Measurements from ENCODE around the gene RTN4R. TPM values are rescaled to one million over a fixed set of nuclear protein-coding genes. Genes with fewer than 3 reads are reported as not detected.

RTN4R gene
- total and polyA plus RNA-seq, 2 donors (not counting 1 experiment from before 2014, with no cell fraction given) = 0.99 to 2.0 TPM

DNA sequence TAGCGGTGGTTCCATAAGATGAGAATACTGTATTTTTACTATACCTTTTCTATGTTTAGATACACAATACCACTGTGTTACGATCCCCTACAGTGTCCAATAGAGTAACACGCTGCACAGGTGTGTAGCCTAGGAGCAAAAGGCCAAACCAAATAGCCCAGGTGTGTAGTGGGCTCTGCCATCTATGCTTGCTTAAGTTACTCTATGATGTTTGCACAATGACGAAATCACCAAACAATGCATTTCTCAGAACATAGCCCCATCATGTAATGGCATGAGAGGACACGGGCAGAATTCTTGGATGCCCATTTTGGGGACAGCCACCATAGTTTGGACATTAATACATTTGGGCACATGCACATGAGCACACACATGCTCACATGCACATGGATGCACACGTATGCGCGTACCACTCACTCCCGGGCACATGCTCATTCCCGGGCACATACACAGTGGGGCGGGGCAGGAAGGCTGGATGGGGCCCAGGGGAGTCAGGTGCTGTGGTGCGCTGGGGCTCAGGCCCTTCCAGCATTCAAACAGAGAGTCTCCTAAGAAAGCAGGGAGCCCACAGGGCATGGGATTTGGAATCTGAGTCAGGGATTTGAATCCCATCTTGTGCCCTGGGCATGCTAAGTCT is 51.1 kb downstream of the RTN4R start:
- H3K4me1 ChIP-seq (ENCODE audit: control insufficient read depth, extremely low read depth, insufficient read depth, low read length) = peaks cover under 1% of the 10 kb centered on the region
- DNase-seq (ENCODE audit: low read depth in 2 of 2) = no peak

DNA sequence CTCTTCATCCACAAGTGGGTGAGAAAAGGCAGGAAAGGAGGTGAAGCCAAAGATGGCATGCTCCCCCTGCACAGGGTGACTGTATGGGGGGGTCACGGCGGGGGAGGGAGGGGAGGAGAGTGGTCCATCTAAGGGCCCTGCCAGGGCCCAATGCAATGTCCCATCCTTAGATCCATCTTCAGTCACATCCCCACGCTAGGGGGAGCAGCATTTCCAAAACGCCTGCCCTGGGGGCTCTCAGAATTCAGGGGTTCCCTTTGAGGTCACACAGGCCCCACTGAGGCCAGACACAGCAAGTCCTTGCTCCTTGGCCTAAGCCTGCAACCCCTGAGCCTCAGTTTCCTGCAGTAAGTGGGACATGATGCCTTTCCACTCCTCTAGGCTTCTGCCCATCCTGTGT is 52.4 kb downstream of the RTN4R start:
- H3K79me2 ChIP-seq (ENCODE audit: control insufficient read depth, insufficient read depth, low read length) = no peaks in the 10 kb centered on the region
- H3K4me3 ChIP-seq (replicated peaks in 1 of 4; ENCODE audit: control extremely low read depth in 1 of 4, insufficient read depth in 1 of 4, low read depth in 3 of 4, low read length in 4 of 4) = no peak overlapping the region
- H2AFZ ChIP-seq (ENCODE audit: low read length) = no peak overlapping the region
- TF ChIP-seq EZH2 (IDR thresholded peaks at IDR 0.05; ENCODE audit: low read length, missing control alignments) = no peak
- TF ChIP-seq, protein P1, sequence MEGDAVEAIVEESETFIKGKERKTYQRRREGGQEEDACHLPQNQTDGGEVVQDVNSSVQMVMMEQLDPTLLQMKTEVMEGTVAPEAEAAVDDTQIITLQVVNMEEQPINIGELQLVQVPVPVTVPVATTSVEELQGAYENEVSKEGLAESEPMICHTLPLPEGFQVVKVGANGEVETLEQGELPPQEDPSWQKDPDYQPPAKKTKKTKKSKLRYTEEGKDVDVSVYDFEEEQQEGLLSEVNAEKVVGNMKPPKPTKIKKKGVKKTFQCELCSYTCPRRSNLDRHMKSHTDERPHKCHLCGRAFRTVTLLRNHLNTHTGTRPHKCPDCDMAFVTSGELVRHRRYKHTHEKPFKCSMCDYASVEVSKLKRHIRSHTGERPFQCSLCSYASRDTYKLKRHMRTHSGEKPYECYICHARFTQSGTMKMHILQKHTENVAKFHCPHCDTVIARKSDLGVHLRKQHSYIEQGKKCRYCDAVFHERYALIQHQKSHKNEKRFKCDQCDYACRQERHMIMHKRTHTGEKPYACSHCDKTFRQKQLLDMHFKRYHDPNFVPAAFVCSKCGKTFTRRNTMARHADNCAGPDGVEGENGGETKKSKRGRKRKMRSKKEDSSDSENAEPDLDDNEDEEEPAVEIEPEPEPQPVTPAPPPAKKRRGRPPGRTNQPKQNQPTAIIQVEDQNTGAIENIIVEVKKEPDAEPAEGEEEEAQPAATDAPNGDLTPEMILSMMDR (conservative IDR thresholded peaks at IDR 0.05 in 1 of 2, IDR thresholded peaks at IDR 0.05 in 1 of 2; ENCODE audit: low read depth in 1 of 2, low read length in 2 of 2) = no peak
- peaks cover 5% of the 10 kb centered on the region for H3K4me1 ChIP-seq (ENCODE audit: control insufficient read depth, extremely low read depth, insufficient read depth, low read length)
- no peak overlapping the region for H3K27ac ChIP-seq (ENCODE audit: insufficient read depth, low read length)
- no peaks in the 10 kb centered on the region for H3K9me3 ChIP-seq (ENCODE audit: control insufficient read depth, insufficient read depth, low read depth, low read length)
- DNase-seq (ENCODE audit: low read depth in 2 of 2) = no peak
- no peak overlapping the region for H3K9ac ChIP-seq (ENCODE audit: insufficient read depth, low read length)
- no peaks in the 10 kb centered on the region for H4K20me1 ChIP-seq (ENCODE audit: control insufficient read depth, extremely low read depth, insufficient read depth, low read length)
- no peaks in the 10 kb centered on the region for H3K27me3 ChIP-seq (ENCODE audit: control insufficient read depth, insufficient read depth, low read length)
- no peaks in the 10 kb centered on the region for H3K36me3 ChIP-seq (ENCODE audit: control insufficient read depth, insufficient read depth, low read length)
- no peak overlapping the region for H3K4me2 ChIP-seq (ENCODE audit: extremely low read depth, insufficient read depth, low read length)

More for the DNA sequence above, 51.1 kb downstream of the RTN4R start:
- H3K79me2 ChIP-seq (ENCODE audit: control insufficient read depth, insufficient read depth, low read length) = no peaks in the 10 kb centered on the region
- no peak overlapping the region for H2AFZ ChIP-seq (ENCODE audit: low read length)
- H3K36me3 ChIP-seq (ENCODE audit: control insufficient read depth, insufficient read depth, low read length) = no peaks in the 10 kb centered on the region
- TF ChIP-seq, protein P1 (conservative IDR thresholded peaks at IDR 0.05 in 1 of 2, IDR thresholded peaks at IDR 0.05 in 1 of 2; ENCODE audit: low read depth in 1 of 2, low read length in 2 of 2) = no peak
- TF ChIP-seq EZH2 (IDR thresholded peaks at IDR 0.05; ENCODE audit: low read length, missing control alignments) = no peak
- no peaks in the 10 kb centered on the region for H4K20me1 ChIP-seq (ENCODE audit: control insufficient read depth, extremely low read depth, insufficient read depth, low read length)
- H3K27ac ChIP-seq (ENCODE audit: insufficient read depth, low read length) = no peak overlapping the region
- H3K4me2 ChIP-seq (ENCODE audit: extremely low read depth, insufficient read depth, low read length) = no peak overlapping the region
- H3K9ac ChIP-seq (ENCODE audit: insufficient read depth, low read length) = no peak overlapping the region
- H3K9me3 ChIP-seq (ENCODE audit: control insufficient read depth, insufficient read depth, low read depth, low read length) = no peaks in the 10 kb centered on the region
- H3K4me3 ChIP-seq (replicated peaks in 1 of 4; ENCODE audit: control extremely low read depth in 1 of 4, insufficient read depth in 1 of 4, low read depth in 3 of 4, low read length in 4 of 4) = no peak overlapping the region
- no peaks in the 10 kb centered on the region for H3K27me3 ChIP-seq (ENCODE audit: control insufficient read depth, insufficient read depth, low read length)

DNA sequence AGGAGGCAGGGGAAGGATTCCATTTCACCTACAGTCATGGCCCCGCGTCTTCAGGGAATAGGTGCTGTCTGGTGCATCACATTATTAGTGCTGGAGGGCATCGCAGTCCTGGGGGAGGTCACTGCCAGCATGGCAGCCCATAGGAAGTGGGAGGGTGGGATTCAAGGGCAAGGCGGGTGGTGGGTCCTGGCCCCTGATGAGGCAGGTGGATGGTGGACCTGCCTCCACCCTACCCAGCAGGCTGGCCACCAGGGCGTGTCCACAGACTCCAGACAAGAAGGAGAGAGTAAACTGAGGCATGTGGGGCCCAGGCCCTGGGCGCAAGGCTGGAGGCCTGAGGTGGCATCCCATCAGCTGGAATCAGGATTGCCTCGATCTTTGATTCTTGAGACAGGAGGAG is 53.3 kb downstream of the RTN4R start:
- Histone ChIP-seq H3K36me3 (ENCODE audit: control insufficient read depth, insufficient read depth, low read length) (no peaks in the 10 kb centered on the region), H3K4me3 (replicated peaks in 1 of 4; ENCODE audit: control extremely low read depth in 1 of 4, insufficient read depth in 1 of 4, low read depth in 3 of 4, low read length in 4 of 4) (no peak overlapping the region), H3K27me3 (ENCODE audit: control insufficient read depth, insufficient read depth, low read length) (no peaks in the 10 kb centered on the region), H4K20me1 (ENCODE audit: control insufficient read depth, extremely low read depth, insufficient read depth, low read length) (no peaks in the 10 kb centered on the region), H3K4me1 (ENCODE audit: control insufficient read depth, extremely low read depth, insufficient read depth, low read length) (peaks cover 5% of the 10 kb centered on the region), H3K4me2 (ENCODE audit: extremely low read depth, insufficient read depth, low read length) (no peak overlapping the region), H3K9ac (ENCODE audit: insufficient read depth, low read length) (no peak overlapping the region), H3K79me2 (ENCODE audit: control insufficient read depth, insufficient read depth, low read length) (no peaks in the 10 kb centered on the region), H2AFZ (ENCODE audit: low read length) (no peak overlapping the region), H3K27ac (ENCODE audit: insufficient read depth, low read length) (no peak overlapping the region), H3K9me3 (ENCODE audit: control insufficient read depth, insufficient read depth, low read depth, low read length) (no peaks in the 10 kb centered on the region)
- TF ChIP-seq EZH2 (IDR thresholded peaks at IDR 0.05; ENCODE audit: low read length, missing control alignments) = no peak
- TF ChIP-seq, protein P1 (conservative IDR thresholded peaks at IDR 0.05 in 1 of 2, IDR thresholded peaks at IDR 0.05 in 1 of 2; ENCODE audit: low read depth in 1 of 2, low read length in 2 of 2) = no peak
- DNase-seq (ENCODE audit: low read depth in 2 of 2) = no peak

Measured in fibroblast of lung (primary cell).